ENCODE measurements around the gene SAMD15. TPM values are rescaled to one million over a fixed set of nuclear protein-coding genes. Genes with fewer than 3 reads are reported as not detected.

The SAMD15 gene
- total RNA-seq, 4 donors from 2014 or later = 4.8 to 9.5 (median 7.3) TPM

DNA sequence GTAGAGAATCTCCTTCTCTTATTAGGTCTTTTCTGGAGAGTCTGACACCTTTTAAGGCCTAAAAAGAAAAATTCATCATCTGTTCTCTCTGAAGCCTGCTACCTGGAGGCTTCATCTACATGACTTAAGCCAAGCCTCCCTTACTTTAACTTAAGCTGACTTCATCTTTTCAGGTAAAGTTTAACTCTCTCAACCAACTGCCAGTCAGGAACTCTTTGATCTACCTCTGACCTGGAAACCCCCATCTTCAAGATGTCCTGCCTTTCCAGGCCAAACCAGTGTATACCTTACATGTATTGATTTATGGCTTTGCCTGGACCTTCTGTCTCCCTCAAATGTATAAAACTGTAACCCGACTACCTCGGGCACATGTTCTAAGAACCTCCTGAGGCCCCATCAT, 38.9 kb upstream of the SAMD15 start:
- Histone ChIP-seq H3K4me1 (no peaks in the 10 kb centered on the region), H3K27ac (no peak overlapping the region), H3K36me3 (peaks cover 14 to 25% of the 10 kb centered on the region in 2 donors), H3K4me3 (replicated peaks in 1 of 3) (no peak overlapping the region), H3K9me3 (no peaks in the 10 kb centered on the region), H3K27me3 (no peaks in the 10 kb centered on the region)
- TF ChIP-seq POLR2A (IDR thresholded peaks at IDR 0.05) (no peak), CTCF (IDR thresholded peaks at IDR 0.05) (no peak)
- 86 to 91% methylated on average over 2 of the region's 2 CpGs for WGBS, 2 donors
- intact Hi-C loops (cut with DNase I) = no loop called here
- no peak for DNase-seq

- H3K4me3 ChIP-seq (replicated peaks in 1 of 3) = no peak overlapping the region
- H3K36me3 ChIP-seq = peaks cover 14 to 25% of the 10 kb centered on the region in 2 donors
- WGBS, 2 donors = 97 to 100% methylated on average over 1 of the region's 1 CpG
- no peaks in the 10 kb centered on the region for H3K27me3 ChIP-seq
- no peak for TF ChIP-seq POLR2A (IDR thresholded peaks at IDR 0.05)
- TF ChIP-seq CTCF (IDR thresholded peaks at IDR 0.05) = no peak
- no peak overlapping the region for H3K27ac ChIP-seq
- no peaks in the 10 kb centered on the region for H3K4me1 ChIP-seq
- no peaks in the 10 kb centered on the region for H3K9me3 ChIP-seq
- intact Hi-C loops (cut with DNase I) = no loop called here
- no peak for DNase-seq
Measured at GRCh38 chr14:77339407-77339806, 37.8 kb upstream of the SAMD15 start.

DNA sequence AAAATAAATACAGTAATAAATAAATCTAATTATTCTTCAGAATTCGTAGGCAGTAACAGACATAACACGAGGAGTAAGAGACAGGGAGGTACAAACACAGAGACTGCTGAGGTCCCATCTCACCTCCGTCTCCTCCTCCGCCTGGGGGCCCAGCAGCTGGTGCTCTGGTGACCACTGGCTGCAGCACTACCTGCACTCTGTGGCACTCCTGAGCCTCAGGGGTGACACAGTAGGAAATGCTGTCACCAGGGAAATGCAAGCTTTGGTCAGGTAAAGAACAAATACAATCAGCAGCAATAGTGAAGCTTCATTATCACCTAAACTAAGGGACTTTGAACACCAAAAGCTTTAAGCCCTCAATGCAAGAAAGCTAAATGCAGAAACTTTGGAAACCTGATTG, 36.8 kb upstream of the SAMD15 start:
- Histone ChIP-seq H3K36me3 (peaks cover 14 to 25% of the 10 kb centered on the region in 2 donors), H3K9me3 (no peaks in the 10 kb centered on the region)
- 86 to 93% methylated on average over 4 of the region's 4 CpGs for WGBS, 2 donors

GRCh38 chr14:77342726-77343397, 34.3 kb upstream of the SAMD15 start:
- intact Hi-C loops (cut with DNase I) = no loop called here
- WGBS, 2 donors = 89 to 92% methylated on average over 10 of the region's 10 CpGs
- H3K36me3 ChIP-seq = peaks cover 14 to 25% of the 10 kb centered on the region in 2 donors
- H3K4me1 ChIP-seq = no peaks in the 10 kb centered on the region
- DNase-seq = no peak
- H3K27me3 ChIP-seq = no peaks in the 10 kb centered on the region
- no peak overlapping the region for H3K27ac ChIP-seq
- H3K4me3 ChIP-seq (replicated peaks in 1 of 3) = no peak overlapping the region
- TF ChIP-seq POLR2A (IDR thresholded peaks at IDR 0.05) = no peak
- TF ChIP-seq CTCF (IDR thresholded peaks at IDR 0.05) = no peak
- no peaks in the 10 kb centered on the region for H3K9me3 ChIP-seq

More for the DNA sequence above, 36.8 kb upstream of the SAMD15 start:
- intact Hi-C loops (cut with DNase I) = no loop called here
- Histone ChIP-seq H3K27me3 (no peaks in the 10 kb centered on the region), H3K4me3 (replicated peaks in 1 of 3) (no peak overlapping the region), H3K27ac (no peak overlapping the region), H3K4me1 (no peaks in the 10 kb centered on the region)
- no peak for TF ChIP-seq POLR2A (IDR thresholded peaks at IDR 0.05)
- TF ChIP-seq CTCF (IDR thresholded peaks at IDR 0.05) = no peak
- DNase-seq = no peak

GRCh38 chr14:77343662-77344061, 33.5 kb upstream of the SAMD15 start:
- H3K4me1 ChIP-seq = no peaks in the 10 kb centered on the region
- WGBS, 2 donors = 86 to 88% methylated on average over 2 of the region's 2 CpGs
- H3K9me3 ChIP-seq = no peaks in the 10 kb centered on the region
- no peak overlapping the region for H3K27ac ChIP-seq
- H3K27me3 ChIP-seq = no peaks in the 10 kb centered on the region
- intact Hi-C loops (cut with DNase I) = no loop called here
- TF ChIP-seq POLR2A (IDR thresholded peaks at IDR 0.05) (no peak), CTCF (IDR thresholded peaks at IDR 0.05) (no peak)
- DNase-seq = no peak
- H3K4me3 ChIP-seq (replicated peaks in 1 of 3) = no peak overlapping the region
- peaks cover 14 to 25% of the 10 kb centered on the region in 2 donors for H3K36me3 ChIP-seq
